Gastroesophageal sphincter (tissue), 3 donors: ENCODE results near the gene MAT2A.

Source experiments
- CTCF ChIP-seq, 4 experiments: fragments of 200-600 bp in 2 of 4; fragments of 450-650 bp in 2 of 4; sonication (generic) in 1 of 4; IDR thresholded peaks; one replicate each; pipeline ENCODE4 v1.5.1; 2017 to 2019; ENCODE audit warnings: antibody characterized with exemption in 4 of 4, mild to moderate bottlenecking in 2 of 4, moderate library complexity in 2 of 4
- EP300 ChIP-seq: sonication (generic); formaldehyde crosslinking; IDR thresholded peaks from one replicate; pipeline ENCODE4 v1.6.1; 2017; ENCODE audit warnings: antibody characterized with exemption, mild to moderate bottlenecking
- POLR2A ChIP-seq, 2 donors: fragments of 450-650 bp; IDR thresholded peaks; one replicate each; pipeline ENCODE4 v1.6.1; 2017; ENCODE audit warnings: antibody characterized with exemption in 2 of 2, mild to moderate bottlenecking in 2 of 2, moderate library complexity in 1 of 2
- POLR2AphosphoS5 ChIP-seq: sonication (generic); formaldehyde crosslinking; IDR thresholded peaks from one replicate; pipeline ENCODE4 v1.6.1; 2017; ENCODE audit warnings: antibody characterized with exemption

GRCh38 chr2:85579266-85579935, 40.4 kb downstream of the MAT2A start:
- TF ChIP-seq CTCF (IDR thresholded peaks at IDR 0.05) (no peak), POLR2AphosphoS5 (no peak), EP300 (no peak), POLR2A (IDR thresholded peaks at IDR 0.05) (no peak)
